CD4-positive, alpha-beta T cell treated with Interleukin-17A for 1 hour (primary cell): Measurements from ENCODE around the gene TTC34.
"Not testable (repeated sequence)": the region's sequence is repeated elsewhere in the genome, so short reads cannot be mapped to it uniquely, and the experiment has no call there.

ENCODE experiments used
- DNase-seq: peaks from one replicate; pipeline ENCODE4 v3.0.0-alpha.2; 2020

TTC34 gene

DNA sequence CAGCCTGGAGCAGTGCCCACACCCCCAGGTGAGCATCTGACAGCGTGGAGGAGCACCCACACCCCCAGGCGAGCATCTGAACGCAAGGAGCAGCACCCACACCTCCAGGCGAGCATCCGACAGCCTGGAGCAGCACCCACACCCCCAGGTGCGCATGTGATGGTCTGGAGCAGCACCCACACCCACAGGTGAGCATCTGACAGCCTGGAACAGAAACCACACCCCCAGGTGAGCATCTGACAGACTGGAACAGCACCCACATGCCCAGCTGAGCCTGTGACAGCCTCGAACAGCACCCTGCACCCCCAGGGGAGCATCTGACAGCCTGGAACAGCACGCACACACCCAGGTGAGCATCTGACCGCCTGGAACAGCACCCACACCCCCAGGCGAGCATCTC is 46.9 kb downstream of the TTC34 start:
- not testable (repeated sequence) for DNase-seq

DNA sequence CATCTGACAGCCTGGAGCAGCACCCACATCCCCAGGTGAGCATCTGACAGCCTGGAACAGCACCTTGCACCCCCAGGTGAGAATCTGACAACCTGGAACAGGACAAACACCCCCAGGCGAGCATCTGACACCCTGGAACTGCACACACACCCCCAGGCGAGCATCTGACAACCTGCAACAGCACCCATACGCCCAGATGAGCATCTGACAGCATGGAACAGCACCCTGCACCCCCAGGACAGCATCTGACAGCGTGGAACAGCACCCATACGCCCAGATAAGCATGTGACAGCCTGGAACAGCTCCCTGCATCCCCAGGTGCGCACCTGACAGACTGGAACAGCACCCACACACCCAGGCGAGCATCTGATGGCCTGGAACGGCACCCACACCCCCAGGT is 49.0 kb downstream of the TTC34 start:
- DNase-seq: not testable (repeated sequence)

DNA sequence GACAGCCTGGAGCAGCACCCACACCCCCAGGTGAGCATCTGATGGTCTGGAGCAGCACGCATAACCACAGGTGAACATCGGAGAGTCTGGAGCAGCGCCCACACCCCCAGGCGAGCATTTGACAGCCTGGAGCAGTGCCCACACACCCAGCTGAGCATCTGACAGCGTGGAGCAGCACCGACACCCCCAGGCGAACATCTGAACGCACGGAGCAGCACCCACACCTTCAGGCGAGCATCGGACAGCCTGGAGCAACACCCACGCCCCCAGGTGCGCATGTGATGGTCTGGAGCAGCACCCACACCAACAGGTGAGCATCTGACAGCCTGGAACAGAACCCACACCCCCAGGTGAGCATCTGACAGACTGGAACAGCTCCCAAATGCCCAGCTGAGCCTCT is 49.6 kb downstream of the TTC34 start:
- DNase-seq: not testable (repeated sequence)

DNA sequence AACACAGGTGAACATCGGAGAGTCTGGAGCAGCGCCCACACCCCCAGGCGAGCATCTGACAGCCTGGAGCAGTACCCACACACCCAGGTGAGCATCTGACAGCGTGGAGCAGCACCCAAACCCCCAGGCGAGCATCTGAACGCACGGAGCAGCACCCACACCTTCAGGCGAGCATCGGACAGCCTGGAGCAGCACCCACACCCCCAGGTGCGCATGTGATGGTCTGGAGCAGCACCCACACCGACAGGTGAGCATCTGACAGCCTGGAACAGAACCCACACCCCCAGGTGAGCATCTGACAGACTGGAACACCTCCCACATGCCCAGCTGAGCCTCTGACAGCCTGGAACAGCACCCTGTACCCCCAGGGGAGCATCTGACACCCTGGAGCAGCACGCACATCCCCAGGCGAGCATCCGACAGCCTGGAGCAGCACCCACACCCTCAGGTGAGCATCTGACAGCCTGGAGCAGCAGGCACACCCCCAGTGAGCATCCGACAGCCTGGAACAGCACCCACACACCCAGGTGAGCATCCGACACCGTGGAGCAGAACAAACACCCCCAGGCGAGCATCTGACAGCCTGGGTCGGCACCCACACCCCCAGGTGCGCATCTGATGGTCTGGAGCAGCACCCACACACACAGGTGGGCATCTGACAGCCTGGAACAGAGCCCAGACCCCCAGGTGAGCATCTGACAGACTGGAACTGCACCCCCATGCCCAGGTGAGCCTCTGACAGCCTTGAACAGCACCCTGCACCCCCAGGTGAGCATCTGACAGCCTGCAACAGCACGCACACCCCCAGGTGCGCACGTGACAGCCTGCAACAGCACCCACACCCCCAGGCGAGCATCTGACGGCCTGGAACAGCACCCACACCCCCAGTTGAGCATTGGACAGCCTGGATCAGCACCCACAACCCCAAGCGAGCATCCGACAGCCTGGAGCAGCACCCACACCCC is 50.4 kb downstream of the TTC34 start:
- DNase-seq: not testable (repeated sequence)

DNA sequence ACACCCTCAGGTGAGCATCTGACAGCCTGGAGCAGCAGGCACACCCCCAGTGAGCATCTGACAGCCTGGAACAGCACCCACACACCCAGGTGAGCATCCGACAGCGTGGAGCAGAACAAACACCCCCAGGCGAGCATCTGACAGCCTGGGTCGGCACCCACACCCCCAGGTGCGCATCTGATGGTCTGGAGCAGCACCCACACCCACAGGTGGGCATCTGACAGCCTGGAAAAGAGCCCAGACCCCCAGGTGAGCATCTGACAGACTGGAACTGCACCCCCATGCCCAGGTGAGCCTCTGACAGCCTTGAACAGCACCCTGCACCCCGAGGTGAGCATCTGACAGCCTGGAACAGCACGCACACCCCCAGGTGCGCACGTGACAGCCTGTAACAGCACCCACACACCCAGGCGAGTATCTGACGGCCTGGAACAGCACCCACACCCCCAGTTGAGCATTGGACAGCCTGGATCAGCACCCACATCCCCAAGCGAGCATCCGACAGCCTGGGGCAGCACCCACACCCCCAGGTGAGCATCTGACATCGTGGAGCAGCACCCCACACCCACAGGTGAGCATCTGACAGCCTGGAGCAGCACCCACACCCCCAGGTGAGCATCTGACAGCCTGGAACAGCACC is 51.3 kb downstream of the TTC34 start:
- DNase-seq: not testable (repeated sequence)

DNA sequence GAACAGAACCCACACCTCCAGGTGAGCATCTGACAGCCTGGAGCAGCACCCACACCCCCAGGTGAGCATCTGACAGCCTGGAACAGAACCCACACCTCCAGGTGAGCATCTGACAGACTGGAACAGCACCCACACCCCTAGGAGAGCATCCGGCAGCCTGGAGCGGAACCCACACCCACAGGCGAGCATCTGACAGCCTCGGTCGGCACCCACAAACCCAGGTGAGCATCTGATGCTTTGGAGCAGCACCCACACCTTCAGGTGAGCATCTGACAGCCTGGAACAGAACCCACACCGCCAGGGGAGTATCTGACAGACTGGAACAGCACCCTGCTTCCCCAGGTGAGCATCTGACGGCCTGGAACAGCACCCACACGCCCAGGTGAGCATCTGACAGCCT is 52.9 kb downstream of the TTC34 start:
- DNase-seq: not testable (repeated sequence)

DNA sequence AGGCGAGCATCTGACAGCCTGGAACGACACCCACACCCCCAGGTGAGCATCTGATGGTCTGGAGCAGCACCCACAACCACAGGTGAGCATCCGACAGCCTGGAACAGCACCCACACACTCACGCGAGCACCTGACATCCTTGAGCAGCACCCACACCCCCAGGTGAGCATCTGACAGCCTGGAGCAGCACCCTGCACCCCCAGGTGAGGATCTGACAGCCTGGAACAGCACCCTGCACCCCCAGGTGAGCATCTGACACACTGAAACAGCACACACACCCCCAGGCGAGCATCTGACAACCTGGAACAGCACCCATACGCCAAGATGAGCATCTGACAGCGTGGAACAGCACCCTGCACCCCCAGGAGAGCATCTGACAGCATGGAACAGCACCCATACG is 106.7 kb downstream of the TTC34 start:
- DNase-seq: not testable (repeated sequence)

DNA sequence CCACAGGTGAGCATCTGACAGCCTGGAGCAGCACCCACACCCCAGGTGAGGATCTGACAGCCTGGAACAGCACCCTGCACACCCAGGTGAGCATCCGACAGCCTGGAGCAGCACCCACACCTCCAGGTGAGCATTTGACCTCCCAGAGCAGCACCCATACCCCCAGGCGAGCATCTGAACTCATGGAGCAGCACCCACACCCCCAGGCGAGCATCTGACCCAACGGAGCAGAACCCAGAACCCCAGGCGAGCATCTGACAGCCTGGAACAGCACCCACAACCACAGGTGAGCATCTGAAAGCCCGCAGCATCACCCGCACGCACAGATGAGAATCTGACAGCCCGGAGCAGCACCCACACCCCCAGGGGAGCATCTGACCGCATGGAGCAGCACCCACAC is 111.3 kb downstream of the TTC34 start:
- not testable (repeated sequence) for DNase-seq

DNA sequence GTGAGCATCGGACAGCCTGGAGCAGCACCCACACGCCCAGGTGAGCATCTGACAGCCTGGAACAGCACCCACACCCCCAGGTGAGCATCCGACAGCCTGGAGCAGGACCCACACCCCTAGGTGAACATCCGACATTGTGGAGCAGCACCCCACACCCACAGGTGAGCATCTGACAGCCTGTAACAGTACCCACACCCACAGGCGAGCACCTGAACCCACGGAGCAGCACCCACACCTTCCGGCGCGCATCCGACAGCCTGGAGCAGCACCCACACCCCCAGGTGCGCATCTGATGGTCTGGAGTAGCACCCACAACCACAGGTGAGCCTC is 113.2 kb downstream of the TTC34 start:
- not testable (repeated sequence) for DNase-seq

DNA sequence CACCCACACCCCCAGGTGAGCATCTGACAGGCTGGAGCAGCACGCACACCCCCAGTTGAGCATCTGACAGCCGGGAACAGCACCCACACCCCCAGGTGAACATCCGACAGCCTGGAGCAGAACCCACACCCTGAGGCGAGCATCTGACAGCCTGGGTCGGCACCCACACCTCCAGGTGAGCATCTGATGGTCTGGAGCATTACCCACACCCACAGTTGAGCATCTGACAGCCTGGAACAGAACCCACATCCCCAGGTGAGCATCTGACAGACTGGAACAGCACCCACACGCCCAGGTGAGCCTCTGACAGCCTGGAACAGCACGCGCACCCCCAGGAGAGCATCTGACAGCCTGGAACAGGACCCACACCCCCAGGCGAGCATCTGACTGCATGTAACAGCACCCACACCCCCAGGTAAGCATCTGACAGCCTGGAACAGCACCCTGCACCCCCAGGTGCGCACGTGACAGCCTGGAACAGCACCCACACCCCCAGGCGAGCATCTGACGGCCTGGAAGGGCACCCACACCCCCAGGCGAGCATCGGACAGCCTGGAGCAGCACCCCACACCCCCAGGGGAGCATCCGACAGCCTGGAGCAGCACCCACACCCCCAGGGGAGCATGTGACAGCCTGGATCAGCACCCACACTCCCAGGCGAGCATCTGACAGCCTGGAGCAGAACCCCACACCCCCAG is 113.7 kb downstream of the TTC34 start:
- not testable (repeated sequence) for DNase-seq

DNA sequence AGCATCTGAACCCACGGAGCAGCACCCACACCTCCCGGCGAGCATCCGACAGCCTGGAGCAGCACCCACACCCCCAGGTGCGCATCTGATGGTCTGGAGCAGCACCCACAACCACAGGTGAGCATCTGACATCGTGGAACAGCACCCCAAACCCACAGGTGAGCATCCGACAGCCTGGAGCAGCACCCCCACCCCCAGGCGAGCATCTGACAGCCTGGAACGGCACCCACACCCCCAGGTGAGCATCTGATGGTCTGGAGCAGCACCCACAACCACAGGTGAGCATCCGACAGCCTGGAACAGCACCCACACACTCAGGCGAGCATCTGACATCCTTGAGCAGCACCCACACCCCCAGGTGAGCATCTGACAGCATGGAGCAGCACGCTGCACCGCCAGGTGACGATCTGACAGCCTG is 114.3 kb downstream of the TTC34 start:
- not testable (repeated sequence) for DNase-seq

DNA sequence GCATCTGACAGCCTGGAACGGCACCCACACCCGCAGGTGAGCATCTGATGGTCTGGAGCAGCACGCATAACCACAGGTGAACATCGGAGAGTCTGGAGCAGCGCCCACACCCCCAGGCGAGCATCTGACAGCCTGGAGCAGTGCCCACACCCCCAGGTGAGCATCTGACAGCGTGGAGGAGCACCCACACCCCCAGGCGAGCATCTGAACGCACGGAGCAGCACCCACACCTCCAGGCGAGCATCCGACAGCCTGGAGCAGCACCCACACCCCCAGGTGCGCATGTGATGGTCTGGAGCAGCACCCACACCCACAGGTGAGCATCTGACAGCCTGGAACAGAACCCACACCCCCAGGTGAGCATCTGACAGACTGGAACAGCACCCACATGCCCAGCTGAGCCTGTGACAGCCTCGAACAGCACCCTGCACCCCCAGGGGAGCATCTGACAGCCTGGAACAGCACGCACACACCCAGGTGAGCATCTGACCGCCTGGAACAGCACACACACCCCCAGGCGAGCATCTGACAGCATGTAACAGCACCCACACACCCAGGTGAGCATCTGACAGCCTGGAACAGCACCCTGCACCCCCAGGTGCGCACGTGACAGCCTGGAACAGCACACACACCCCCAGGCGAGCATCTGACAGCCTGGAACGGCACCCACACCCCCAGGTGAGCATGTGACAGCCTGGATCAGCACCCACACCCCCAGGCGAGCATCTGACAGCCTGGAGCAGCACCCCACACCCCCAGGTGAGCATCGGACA is 115.2 kb downstream of the TTC34 start:
- DNase-seq: not testable (repeated sequence)

DNA sequence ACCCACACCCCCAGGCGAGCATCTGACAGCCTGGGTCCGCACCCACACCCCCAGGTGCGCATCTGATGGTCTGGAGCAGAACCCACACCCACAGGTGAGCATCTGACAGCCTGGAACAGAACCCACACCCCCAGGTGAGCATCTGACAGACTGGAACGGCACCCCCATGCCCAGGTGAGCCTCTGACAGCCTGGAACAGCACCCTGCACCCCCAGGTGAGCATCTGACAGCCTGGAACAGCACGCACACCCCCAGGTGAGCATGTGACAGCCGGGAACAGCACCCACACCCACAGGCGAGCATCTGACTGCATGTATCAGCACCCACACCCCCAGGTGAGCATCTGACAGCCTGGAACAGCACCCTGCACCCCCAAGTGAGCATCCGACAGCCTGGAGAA is 115.8 kb downstream of the TTC34 start:
- not testable (repeated sequence) for DNase-seq

DNA sequence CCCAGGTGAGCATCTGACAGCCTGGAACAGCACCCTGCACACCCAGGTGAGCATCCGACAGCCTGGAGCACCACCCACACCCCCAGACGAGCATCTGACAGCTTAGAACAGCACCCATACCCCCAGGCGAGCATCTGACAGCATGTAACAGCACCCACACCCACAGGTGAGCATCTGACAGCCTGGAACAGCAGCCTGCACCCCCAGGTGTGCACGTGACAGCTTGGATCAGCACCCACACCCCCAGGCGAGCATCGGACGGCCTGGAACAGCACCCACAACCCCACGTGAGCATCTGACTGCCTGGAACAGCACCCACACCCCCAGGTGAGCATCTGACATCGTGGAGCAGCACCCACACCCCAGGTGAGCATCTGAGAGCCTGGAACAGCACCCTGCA is 116.6 kb downstream of the TTC34 start:
- not testable (repeated sequence) for DNase-seq

DNA sequence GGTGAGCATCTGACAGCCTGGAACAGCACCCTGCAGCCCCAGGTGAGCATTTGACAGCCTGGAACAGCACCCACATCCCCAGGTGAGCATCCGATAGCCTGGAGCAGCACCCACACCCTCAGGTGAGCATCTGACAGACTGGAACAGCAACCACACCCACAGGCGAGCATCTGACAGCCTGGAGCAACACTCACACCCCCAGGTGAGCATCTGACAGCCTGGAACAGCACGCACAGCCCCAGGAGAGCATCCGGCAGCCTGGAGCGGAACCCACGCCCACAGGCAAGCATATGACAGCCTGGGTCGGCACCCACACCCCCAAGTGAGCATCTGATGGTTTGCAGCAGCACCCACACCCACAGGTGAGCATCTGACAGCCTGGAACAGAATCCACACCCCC is 117.5 kb downstream of the TTC34 start:
- not testable (repeated sequence) for DNase-seq

DNA sequence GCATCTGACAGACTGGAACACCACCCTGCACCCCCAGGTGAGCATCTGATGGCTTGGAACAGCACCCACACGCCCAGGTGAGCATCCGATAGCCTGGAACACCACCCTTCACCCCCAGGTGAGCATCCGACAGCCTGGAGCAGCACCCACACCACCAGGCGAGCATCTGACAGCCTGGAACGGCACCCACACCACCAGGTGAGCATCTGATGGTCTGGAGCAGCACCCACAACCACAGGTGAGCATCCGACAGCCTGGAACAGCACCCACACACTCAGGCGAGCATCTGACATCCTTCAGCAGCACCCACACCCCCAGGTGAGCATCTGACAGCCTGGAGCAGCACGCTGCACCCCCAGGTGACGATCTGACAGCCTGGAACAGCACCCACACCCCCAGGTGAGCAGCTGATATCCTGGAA is 118.2 kb downstream of the TTC34 start:
- DNase-seq: not testable (repeated sequence)

DNA sequence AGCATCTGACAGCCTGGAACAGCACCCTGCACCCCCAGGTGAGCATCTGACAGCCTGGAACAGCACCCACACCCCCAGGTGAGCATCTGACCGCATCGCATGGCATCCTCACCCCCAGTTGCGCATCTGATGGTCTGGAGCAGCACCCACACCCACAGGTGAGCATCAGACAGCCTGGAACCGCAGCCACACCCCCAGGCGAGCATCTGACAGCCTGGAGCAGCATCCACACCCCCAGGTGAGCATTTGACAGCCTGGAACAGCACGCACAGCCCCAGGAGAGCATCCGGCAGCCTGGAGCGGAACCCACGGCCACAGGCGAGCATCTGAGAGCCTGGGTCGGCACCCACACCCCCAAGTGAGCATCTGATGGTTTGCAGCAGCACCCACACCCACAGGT is 118.6 kb downstream of the TTC34 start:
- not testable (repeated sequence) for DNase-seq

DNA sequence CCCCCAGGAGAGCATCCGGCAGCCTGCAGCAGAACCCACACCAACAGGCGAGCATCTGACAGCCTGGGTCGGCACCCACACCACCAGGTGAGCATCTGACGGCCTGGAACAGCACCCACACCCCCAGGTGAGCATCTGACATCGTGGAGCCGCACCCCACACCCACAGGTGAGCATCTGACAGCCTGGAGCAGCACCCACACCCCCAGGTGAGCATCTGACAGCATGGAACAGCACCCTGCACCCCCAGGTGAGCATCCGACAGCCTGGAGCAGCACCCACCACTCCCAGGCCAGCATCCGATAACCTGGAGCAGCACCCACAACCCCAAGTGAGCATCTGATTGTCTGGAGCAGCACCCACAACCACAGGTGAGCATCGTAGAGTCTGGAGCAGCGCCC is 124.8 kb downstream of the TTC34 start:
- DNase-seq: not testable (repeated sequence)

DNA sequence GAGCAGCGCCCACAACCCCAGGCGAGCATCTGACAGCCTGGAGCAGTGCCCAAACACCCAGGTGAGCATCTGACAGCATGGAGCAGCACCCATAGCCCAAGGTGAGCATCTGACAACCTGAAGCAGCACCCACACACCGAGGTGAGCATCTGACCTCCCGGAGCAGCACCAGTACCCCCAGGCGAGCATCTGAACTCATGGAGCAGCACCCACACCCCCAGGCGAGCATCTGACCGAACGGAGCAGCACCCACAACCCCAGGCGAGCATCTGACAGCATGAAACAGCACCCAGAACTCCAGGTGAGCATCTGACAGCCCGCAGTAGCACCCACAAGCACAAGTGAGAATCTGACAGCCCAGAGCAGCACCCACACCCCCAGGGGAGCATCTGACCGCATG is 129.8 kb downstream of the TTC34 start:
- not testable (repeated sequence) for DNase-seq

DNA sequence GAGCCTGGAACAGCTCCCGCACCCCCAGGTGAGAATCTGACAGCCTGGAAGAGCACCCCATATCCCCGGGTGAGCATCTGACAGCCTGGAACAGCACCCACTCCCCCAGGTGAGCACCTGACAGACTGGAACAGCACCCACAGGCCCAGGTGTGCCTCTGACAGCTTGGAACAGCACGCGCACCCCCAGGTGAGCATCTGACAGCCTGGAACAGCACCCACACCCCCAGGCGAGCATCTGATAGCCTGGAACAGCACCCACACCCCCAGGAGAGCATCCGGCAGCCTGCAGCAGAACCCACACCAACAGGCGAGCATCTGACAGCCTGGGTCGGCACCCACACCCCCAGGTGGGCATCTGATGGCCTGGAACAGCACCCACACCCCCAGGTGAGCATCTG is 141.7 kb downstream of the TTC34 start:
- DNase-seq: not testable (repeated sequence)

DNA sequence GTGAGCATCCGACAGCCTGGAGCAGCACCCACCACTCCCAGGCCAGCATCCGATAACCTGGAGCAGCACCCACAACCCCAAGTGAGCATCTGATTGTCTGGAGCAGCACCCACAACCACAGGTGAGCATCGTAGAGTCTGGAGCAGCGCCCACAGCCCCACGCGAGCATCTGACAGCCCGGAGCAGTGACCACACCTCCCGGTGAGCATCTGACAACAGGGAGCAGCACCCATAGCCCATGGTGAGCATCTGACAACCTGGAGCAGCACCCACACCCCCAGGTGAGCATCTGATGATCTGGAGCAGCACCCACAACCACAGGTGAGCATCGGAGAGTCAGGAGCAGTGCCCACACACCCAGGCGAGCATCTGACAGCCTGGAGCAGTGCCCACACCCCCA is 143.6 kb downstream of the TTC34 start:
- not testable (repeated sequence) for DNase-seq

DNA sequence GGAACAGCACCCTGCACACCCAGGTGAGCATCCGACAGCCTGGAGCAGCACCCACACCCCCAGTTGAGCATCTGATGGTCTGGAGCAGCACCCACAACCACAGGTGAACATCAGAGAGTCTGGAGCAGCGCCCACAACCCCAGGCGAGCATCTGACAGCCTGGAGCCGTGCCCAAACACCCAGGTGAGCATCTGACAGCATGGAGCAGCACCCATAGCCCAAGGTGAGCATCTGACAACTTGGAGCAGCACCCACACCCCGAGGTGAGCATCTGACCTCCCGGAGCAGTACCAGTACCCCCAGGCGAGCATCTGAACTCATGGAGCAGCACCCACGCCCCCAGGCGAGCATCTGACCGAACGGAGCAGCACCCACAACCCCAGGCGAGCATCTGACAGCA is 144.4 kb downstream of the TTC34 start:
- not testable (repeated sequence) for DNase-seq
